CD4-positive, alpha-beta T cell treated with Interleukin-12 subunit alpha and Interleukin-12 subunit beta, for 1 hour (primary cell): ENCODE data around the gene RGS13.

Experiments
- DNase-seq: peaks from one replicate; pipeline ENCODE4 v3.0.0-alpha.2; 2020

Gene RGS13

GRCh38 chr1:192635939-192636338, at the start of gene RGS13:
RGS13 (plus strand) TSS chr1:192636147; CDS start chr1:192644335, 8,188 bp downstream.
- DNase-seq: no peak

GRCh38 chr1:192587386-192588266, 48.3 kb upstream of the RGS13 start:
- DNase-seq: no peak

DNA sequence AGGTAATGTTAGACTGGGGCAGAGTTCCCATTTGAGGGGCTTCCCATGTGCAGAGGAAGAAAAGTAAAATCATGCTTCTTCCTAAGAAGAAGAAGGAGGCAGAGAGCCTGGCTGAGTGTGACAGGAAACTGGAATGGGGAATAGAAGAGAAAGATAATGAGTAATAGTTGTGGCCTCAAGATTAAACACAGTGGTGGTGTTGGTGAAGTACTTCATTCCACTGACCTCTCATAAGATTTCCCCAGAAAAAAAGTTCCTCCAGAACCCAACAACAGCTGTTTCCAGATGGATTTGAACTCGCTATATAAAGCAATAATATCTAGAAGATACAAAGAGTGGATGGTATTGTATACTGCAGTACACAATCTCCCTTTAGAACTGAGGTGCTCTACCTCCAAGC, 47.4 kb upstream of the RGS13 start:
- DNase-seq: no peak

- no peak for DNase-seq
These were observed 46.1 kb upstream of the RGS13 start for GRCh38 chr1:192589813-192590212.

- DNase-seq: no peak
These were observed 43.4 kb upstream of the RGS13 start for GRCh38 chr1:192592517-192592916.

GRCh38 chr1:192592981-192593708, 42.8 kb upstream of the RGS13 start:
- no peak for DNase-seq

DNA sequence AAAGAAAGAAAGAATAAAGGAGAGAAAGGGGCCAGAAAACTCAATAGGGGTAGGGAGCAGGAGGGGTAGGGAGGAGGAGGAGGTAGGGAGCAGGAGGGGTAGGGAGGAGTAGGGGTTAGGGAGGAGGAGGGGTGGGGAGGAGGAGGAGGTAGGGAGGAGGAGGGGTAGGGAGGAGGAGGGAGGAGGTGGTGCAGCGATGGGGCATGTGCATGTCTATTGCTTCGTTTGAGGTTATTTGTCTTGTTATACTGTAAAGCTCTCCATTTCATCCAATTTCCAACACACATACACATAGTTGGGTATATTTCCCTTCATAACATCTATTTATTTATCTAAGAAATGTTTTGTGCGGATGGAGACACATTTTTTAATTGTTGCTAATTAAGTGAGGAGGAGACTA, 40.6 kb upstream of the RGS13 start:
- no peak for DNase-seq

DNA sequence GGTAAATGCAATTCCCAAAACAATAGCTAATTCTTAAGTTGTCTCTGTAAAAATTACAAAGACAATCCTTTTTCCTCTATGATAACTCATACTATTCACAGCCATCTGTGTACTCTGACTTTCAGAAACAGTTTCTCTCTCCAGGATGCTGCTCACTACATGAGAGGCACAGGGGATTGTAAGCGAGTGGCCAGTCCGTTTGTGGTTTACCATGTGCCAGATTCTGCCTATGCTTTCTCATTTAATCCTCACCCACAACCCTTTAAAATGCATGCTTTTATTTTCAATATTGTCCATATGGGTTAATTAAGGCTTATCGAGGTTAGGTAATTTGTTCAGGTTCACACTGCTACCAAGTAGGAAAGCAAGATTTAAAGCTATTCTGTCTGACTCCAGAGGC, 37.4 kb upstream of the RGS13 start:
- no peak for DNase-seq

GRCh38 chr1:192600275-192600674, 35.7 kb upstream of the RGS13 start:
- DNase-seq: no peak

GRCh38 chr1:192601143-192601542, 34.8 kb upstream of the RGS13 start:
- DNase-seq: no peak

DNA sequence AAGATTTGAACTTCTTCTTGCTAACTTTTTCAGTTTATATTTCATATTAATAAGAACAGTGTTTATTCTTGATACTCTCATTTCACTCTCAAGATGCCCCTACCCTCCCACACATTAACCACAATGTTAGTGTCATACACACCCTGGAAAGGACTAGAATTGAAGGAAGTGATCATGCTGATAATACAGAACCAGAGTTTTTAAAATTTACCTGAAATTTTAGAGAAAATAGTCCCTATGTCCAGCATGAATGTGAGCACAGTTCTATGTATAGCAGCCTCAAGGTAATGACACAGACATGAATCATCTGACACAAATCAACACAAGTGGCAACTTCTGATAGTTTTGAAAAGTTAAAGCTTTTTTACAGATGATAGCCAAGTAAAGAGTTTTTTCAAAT, 34.4 kb upstream of the RGS13 start:
- peak; percentile 8 for DNase-seq

GRCh38 chr1:192602757-192603156, 33.2 kb upstream of the RGS13 start:
- DNase-seq: no peak

DNA sequence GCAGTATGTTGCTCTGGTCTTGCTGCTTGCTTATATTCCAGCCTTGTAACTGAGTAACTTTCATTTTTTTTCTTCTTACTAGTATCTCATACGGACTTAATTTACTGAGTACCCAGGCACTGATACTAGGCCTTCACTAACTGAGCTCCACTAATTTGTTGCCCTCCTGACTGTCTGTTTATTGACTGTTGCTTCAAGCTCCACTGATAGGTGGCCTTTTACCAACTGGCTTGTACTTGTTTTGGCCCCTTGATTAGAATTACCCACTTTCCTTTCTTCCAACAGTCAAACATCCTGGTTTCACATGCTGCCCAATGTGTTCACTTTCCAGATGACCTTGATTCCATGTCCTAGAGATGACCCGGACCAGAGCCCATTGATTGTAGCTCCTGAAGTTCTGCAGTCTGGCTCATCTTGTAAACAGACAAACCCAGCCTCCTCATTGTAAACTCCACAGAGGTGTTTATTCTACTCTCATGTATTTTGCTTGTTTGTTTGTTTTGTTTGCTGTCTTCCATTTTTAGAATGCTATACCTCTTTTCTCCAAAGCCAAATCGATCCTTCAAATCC, 32.6 kb upstream of the RGS13 start:
- no peak for DNase-seq

DNA sequence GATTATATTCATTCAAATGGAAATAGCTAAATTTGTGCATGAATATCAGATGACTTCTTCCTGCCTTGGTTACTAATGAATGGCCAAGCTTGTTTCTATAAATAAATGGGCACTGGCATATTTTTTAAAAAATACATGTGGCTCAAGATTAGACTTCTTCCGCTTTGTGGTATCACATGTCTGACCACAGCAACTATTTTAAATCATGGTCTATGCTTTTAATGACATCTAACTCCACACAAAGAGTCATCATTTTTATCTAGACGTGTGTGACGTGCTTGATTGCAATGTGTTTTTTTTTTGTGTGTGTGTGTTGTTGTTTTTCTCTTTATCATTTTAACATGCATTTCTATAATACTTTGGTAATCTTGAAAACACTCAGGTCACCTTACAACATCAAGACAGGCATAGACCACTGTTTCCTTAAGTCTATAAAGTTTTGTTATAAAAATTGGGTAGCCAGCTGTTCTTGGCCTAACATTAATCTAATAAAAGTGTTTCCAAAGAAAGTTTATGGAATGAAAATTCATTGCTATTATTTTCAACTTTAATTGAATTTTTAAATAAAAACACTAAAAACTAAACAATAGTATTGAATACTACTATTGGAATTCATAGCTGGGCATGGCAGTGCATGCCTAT, 30.8 kb upstream of the RGS13 start:
- no peak for DNase-seq

DNA sequence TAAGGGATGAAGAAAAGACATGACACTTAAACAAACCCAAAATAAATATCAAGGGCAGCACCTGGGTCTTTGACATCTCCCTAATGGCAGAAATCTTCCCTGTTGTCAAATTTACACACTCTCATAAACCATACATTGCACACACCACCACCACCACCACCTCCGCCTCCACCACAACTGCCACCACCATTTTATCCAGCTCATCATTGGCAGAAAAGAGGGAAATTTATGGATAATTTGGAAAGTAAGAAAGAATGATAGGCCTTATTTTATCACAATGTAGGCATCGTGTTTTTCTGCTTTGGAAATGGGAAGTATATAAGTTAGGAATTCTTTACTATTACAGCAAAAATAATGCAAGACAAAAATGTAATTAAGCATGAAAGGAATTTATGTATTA, 27.3 kb upstream of the RGS13 start:
- no peak for DNase-seq

GRCh38 chr1:192609110-192610079, 26.6 kb upstream of the RGS13 start:
- peak; percentile 75 for DNase-seq

DNA sequence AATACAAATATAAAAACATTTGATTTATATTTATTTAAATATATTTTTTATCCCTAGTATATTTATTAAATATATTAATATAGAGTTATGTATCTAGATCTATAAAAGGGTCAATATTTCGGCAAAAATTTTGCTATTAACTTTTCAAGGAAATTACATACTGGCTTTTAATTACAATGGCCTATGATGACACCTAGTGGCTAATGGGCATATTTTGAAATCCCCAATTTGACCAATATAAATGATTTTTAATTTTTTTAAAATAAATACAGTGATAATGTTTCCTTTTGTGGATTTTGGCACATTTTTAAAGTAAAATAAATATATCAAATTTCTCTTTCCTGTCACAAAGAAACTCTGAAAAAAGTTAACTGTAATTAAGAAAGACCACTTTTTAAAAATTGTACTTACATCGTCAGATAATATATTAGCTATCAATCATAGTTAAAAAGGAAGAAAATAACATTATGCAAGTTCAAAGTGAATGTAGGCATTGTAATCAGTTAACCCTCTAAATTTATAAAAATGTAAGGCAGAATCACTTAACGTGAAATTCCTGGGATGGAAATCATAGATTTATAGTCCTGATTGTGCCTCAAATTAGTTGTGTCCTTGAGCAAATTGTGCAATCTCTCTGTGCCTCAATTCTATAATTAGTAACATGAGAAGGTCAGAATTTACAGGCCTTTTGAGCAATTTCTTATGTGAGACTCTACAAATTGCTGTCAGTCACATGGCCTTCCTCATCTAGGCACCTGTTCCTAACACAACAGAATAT, 25.6 kb upstream of the RGS13 start:
- peak; percentile 48 for DNase-seq

- DNase-seq: no peak
These were observed 20.9 kb upstream of the RGS13 start for GRCh38 chr1:192615055-192615454.

GRCh38 chr1:192620071-192620635, 15.8 kb upstream of the RGS13 start:
- no peak for DNase-seq

- no peak for DNase-seq
These were observed 9.4 kb upstream of the RGS13 start for GRCh38 chr1:192626366-192627179.
